GM12873 (cell line): ENCODE measurements around the gene TMEM63C.

ENCODE experiments used
- TF ChIP-seq, protein P1 (sequence below): IDR thresholded peaks from 2 replicates; pipeline ENCODE4 v1.5.1; 2012; ENCODE audit warnings: low read depth, mild to moderate bottlenecking, moderate library complexity, low read length, control low read depth; ENCODE audit not compliant: insufficient read depth; ENCODE audit errors: missing control alignments

The TMEM63C gene

DNA sequence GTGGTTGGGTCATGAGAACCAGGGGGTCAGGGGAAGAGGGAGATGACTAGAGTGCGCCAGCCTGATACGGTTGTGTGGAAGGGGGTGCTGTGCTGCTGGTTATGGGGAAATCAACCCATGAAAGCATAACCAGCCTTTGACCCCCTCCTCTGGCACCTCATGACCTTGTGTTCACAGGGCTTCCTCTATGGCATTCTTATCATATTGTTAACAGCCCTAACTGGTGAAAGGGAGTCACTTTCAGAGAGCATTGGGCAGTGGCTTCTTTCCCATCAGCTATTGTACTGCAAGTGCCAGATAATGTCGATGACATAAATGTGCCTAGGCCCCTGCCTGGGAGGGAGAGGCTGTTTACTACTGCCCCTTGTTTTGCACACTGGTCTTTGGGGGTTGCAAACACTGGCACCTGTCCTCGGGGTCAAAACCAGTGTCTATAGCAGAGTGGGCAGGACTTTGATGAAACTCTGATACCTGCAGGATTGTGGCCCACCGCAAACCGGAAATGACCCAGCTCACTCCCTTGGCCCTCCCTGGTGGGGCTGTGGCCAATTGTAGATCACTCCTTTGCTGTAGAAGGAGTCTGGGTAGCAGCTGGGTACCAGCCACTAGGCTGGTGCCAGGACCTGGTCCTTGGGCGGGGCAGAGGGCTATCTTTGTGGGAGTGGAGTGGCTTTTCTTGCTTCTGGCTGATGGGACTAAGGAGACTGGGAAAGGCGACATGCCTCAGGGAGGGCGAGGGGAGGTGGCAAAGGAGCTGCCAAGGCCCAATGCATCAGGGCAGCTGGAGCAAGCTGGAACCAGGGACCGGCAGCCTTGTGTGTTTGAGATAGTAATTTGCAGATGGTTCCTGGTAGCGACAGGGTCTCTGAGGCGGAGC lies 634 bp upstream of the TMEM63C start:
- TF ChIP-seq, protein P1, sequence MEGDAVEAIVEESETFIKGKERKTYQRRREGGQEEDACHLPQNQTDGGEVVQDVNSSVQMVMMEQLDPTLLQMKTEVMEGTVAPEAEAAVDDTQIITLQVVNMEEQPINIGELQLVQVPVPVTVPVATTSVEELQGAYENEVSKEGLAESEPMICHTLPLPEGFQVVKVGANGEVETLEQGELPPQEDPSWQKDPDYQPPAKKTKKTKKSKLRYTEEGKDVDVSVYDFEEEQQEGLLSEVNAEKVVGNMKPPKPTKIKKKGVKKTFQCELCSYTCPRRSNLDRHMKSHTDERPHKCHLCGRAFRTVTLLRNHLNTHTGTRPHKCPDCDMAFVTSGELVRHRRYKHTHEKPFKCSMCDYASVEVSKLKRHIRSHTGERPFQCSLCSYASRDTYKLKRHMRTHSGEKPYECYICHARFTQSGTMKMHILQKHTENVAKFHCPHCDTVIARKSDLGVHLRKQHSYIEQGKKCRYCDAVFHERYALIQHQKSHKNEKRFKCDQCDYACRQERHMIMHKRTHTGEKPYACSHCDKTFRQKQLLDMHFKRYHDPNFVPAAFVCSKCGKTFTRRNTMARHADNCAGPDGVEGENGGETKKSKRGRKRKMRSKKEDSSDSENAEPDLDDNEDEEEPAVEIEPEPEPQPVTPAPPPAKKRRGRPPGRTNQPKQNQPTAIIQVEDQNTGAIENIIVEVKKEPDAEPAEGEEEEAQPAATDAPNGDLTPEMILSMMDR = no peak

DNA sequence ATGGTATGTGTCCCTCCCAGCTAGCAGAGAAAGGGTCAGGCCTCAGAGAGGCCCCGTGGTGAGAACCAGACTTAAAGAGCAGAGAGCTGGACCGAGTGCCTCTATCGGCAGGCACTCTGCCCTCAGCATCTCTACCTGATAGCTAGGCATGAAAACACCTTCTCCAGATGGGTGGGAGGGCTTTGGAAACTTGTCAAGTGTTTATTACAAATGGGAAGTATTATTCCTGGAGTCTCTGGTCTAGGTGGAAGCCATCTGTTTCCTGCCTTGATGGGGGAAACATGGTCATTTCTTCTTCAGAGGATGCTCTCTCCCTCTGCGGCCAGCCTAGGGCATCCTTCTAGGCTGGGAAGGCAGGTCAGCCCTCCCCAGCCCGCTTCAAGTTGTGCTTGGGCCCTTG lies 2.3 kb downstream of the TMEM63C start:
- TF ChIP-seq, protein P1 = no peak

DNA sequence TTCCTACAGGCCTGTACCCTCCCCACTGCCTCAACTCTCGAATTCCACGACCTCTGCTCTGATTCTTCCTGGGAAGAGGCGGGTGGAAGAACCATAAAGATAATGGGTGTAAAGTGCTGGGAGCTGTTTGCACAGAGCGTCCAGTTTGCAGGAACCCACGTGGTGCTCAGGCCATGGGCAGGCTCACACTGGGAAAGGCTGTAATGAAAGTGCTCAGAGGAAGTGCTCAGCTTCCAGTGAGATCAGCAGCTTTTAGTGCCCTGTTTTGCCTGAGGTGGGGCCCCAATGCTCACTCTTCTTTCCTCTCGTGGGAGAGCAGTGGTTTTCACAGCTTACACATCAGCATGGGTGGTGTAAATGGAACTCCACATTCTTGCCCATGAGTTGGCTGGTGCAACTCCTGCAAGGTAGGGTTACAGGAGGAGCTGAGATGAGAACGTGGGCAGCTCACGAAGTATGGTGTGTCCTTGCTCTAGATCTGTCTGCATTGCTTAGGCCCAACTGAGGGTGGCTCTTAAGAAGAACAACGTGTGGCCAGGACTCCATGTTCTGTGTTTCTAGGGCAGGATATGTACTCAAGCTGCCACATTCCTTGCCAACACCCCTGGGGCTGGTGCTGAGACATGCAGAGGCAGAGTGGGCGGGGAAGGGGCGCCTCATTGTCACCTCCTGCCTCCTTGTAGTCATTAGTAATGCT lies 2.9 kb downstream of the TMEM63C start:
- TF ChIP-seq, protein P1 = no peak

DNA sequence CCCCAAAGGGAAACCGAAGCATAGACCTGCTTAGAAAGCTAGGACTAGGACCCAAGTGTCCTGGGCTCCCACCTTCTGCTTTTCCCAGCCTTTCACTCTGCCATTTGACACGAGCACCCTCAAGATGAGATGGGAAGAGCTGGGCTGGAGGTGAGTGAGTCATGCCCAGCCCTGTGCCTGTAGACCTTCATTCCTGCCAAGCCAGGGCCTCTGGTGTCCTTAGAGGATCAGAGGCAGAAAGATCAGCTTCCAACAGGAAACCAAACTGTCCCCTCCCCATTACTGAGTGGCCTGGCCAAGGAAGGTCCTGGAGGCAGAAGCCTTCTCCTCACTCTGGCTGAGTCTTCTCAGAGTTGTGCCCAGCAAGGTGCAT lies 3.5 kb downstream of the TMEM63C start:
- TF ChIP-seq, protein P1 = no peak

DNA sequence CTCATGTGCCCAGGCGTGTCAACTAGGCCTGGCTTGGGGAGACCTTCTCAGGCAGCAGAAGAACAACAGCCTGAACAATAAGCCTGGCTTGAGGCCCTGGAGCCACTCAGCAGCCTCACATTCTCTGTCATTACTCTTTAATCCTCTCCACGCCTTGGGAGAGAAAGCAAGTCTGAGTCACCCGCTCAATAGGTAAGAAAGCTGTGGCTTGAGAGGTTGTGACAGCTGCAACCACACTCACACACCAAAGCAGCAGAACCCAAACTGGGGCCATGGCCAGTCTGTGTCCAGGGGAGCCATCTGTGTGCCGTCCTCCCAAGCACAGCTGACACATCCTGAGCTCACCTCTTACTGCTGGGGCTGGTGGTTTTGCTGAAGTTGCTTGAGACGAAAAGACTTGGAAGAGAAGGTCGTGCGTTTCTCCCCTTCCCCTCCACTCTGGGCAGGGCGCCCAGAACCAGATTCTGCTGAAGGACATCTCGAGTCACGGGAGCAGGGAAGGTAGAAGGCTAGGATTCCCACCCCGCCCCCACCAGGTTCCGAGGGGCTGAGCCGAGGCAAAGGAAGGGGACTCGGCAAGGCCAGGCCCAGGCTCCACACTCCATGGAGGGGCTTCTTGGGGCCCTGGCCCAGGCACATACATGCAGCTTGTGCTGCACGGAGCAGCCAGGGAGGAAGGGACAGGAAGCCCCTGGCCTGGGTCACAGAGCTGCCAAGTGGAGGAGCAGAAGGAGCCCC lies 5.5 kb downstream of the TMEM63C start:
- TF ChIP-seq, protein P1 = no peak

DNA sequence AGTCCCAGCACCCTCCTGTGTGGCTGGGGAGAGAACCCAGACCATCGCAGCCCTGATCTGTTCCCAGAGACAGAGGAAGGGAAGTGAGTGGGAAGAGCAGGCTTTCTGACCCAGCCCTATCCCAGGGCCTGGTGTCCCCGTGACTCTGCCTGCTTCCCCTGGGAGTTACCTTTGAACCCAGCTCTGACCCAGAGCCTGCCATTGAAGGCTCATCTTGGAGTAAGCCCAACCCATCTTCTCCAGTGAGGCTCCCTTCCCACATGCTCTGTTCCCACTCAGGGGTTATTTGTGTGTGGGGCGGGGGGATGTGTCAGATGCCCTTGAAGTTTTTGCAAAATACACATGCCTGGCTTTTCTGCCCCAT lies 6.0 kb downstream of the TMEM63C start:
- TF ChIP-seq, protein P1 = no peak

DNA sequence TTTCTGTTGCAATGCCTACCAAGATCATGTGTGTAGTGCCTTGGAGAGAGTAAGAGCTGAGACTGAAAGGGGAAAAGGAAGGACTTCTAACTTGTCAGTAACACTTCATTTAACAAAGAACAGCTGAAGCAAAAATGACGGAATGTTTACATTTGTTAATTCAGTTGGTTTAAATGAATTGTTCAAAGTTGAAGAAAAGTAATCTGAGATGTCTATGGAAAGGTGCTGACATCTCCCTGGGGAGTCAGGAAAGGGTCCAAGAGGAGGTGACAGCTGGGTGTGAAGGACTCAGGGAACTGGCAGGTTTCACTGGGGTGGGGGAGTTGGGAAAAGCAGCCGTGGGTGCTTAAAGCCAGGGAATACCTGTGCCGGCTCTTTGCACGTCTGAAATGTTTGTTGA lies 7.9 kb downstream of the TMEM63C start:
- TF ChIP-seq, protein P1 = no peak
